Measurements from ENCODE around the gene FYCO1. TPM values are rescaled to one million over a fixed set of nuclear protein-coding genes. Genes with fewer than 3 reads are reported as not detected.

Gene FYCO1
- total RNA-seq, 1 donor from 2014 or later = 14.9 TPM

DNA sequence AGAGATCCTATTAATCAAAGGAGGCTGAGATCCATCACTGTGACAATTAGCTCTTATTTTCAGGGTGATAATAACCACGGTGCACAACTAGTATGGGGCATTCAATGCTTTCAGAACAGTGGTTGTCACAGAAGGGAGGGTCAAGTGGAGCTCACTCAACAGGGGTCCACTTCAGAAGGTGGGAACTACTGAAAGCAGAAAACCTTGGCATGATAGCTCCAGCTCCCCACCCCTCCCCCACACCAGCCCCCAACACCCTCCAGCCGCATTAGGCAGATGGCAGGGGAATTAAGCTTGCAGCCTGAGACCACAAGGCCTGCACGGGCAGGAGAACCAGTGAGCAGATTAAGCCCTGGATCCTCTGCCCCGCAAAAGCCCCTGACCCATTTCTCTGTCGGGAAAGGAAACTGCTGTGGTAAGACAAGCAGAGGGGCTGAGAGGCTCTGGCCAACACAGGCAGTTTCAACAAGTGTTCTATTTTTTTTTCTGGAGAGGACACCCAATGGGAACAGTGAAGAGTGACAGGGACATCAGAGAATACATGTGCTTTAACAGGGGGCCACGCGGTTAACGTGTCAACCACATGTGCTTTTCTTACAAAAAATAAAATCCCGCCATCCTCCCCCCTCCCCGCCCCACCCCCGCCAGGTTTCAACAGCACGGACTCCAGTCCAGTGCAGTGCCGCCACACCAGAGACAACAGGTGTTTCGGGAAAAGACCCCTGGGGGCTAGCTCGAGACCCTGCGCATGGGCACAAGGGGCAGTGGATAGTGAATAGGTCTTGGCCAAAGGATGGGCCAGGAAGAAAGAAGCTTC, 997 bp downstream of the FYCO1 start:
- ATAC-seq (ENCODE audit: low read depth) (peak; percentile 2), DNase-seq (no peak)
- H3K4me3 Mint-ChIP-seq = peak overlapping the region; percentile 89
- CTCF ChIA-PET = interaction anchor here (1.6 kb wide), 1 partner anchor 83 kb away, joined by 5 read pairs; no protein-coding TSS in a partner anchor
- no peaks in the 10 kb centered on the region for H3K9me3 Mint-ChIP-seq
- H3K36me3 Mint-ChIP-seq (ENCODE audit: low read depth) = peaks cover 9% of the 10 kb centered on the region
- POLR2A ChIA-PET = interaction anchor here (0.6 to 1.5 kb wide), 5 partner anchors 13 to 607 kb away, joined by 3 to 9 read pairs (median 5); partner anchors contain the start of gene SACM1L
- peaks cover 41% of the 10 kb centered on the region for H3K4me1 Mint-ChIP-seq
- TF ChIP-seq, protein P1, sequence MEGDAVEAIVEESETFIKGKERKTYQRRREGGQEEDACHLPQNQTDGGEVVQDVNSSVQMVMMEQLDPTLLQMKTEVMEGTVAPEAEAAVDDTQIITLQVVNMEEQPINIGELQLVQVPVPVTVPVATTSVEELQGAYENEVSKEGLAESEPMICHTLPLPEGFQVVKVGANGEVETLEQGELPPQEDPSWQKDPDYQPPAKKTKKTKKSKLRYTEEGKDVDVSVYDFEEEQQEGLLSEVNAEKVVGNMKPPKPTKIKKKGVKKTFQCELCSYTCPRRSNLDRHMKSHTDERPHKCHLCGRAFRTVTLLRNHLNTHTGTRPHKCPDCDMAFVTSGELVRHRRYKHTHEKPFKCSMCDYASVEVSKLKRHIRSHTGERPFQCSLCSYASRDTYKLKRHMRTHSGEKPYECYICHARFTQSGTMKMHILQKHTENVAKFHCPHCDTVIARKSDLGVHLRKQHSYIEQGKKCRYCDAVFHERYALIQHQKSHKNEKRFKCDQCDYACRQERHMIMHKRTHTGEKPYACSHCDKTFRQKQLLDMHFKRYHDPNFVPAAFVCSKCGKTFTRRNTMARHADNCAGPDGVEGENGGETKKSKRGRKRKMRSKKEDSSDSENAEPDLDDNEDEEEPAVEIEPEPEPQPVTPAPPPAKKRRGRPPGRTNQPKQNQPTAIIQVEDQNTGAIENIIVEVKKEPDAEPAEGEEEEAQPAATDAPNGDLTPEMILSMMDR (IDR thresholded peaks at IDR 0.05) = no peak
- H3K27ac Mint-ChIP-seq = peak overlapping the region; percentile 89
- no peaks in the 10 kb centered on the region for H3K27me3 Mint-ChIP-seq
- intact Hi-C loops (cut with micrococcal nuclease) = loop anchor here (1.0 to 10.0 kb wide), 5 partner anchors 13 to 540 kb away; partner anchors contain the start of genes LIMD1 and LZTFL1

DNA sequence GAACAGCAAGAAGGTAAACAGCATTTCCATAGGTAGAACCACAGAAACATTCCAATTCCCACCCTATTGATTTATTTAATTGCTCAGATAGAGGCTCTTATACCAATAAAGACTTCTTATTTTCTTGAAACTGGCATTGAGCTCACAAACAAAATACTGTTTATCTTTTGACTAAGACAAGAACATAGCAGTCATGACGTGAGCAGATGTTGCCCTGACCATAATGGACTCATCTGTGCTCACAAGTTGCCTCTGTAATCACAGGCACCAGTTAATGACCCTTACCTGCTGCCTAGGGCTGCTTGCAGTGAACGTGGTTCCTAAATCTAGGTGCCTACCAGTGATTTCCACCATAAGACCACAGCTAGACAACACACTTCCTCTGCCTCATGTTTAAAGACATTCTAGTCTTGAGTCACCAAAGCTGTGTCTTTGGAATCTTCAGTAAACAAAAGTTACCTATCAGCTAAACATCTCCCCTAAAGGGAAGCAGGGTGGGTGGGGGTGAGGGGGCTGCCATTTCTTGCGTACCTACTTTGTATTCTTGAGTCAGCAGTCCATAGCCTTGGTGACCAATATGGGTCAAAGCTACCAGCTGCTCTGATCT, 2.1 kb downstream of the FYCO1 start:
- H3K27ac Mint-ChIP-seq = no peak overlapping the region
- CTCF ChIA-PET = no interaction called here
- POLR2A ChIA-PET = interaction anchor here (0.5 kb wide), 1 partner anchor 1265 kb away, joined by 3 read pairs; no protein-coding TSS in a partner anchor
- H3K4me1 Mint-ChIP-seq = peaks cover 41% of the 10 kb centered on the region
- ATAC-seq (ENCODE audit: low read depth) (no peak), DNase-seq (no peak)
- H3K4me3 Mint-ChIP-seq = peak overlapping the region; percentile 53
- peaks cover 11% of the 10 kb centered on the region for H3K36me3 Mint-ChIP-seq (ENCODE audit: low read depth)
- TF ChIP-seq, protein P1 (IDR thresholded peaks at IDR 0.05) = no peak
- intact Hi-C loops (cut with micrococcal nuclease) = loop anchor here (10.0 kb wide), 2 partner anchors 399 to 541 kb away; partner anchors contain the start of gene LIMD1
- H3K9me3 Mint-ChIP-seq = no peaks in the 10 kb centered on the region
- H3K27me3 Mint-ChIP-seq = no peaks in the 10 kb centered on the region

DNA sequence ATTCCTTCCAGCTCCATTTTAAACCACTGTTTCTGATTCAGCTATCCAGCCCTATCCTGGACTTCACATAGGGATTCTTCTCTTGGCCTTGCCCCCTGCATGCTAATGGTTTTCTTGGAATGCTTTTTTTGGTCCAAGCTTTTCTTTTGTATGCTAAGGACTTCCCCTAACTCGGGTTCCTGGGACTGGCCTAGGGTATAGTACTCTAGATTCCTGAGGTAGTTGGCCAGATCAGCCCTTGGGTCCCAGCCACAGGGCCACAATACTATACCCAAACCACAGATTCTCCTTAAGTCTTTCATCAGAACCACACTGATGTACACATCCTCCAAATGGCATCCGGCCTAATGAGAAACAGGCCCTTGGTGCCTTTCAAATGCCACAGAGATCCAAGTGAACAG, 2.8 kb downstream of the FYCO1 start:
- Mint-ChIP-seq H3K4me3 (peak overlapping the region; percentile 53), H3K9me3 (no peaks in the 10 kb centered on the region), H3K27ac (no peak overlapping the region), H3K36me3 (ENCODE audit: low read depth) (peaks cover 11% of the 10 kb centered on the region), H3K4me1 (peaks cover 43% of the 10 kb centered on the region), H3K27me3 (no peaks in the 10 kb centered on the region)
- CTCF ChIA-PET = no interaction called here
- POLR2A ChIA-PET = interaction anchor here (0.7 kb wide), 1 partner anchor 12 kb away, joined by 3 read pairs; no protein-coding TSS in a partner anchor
- TF ChIP-seq, protein P1 (IDR thresholded peaks at IDR 0.05) = no peak
- ATAC-seq (ENCODE audit: low read depth) = no peak
- no peak for DNase-seq
- intact Hi-C loops (cut with micrococcal nuclease) = loop anchor here (10.0 kb wide), 2 partner anchors 398 to 542 kb away; partner anchors contain the start of gene LIMD1

DNA sequence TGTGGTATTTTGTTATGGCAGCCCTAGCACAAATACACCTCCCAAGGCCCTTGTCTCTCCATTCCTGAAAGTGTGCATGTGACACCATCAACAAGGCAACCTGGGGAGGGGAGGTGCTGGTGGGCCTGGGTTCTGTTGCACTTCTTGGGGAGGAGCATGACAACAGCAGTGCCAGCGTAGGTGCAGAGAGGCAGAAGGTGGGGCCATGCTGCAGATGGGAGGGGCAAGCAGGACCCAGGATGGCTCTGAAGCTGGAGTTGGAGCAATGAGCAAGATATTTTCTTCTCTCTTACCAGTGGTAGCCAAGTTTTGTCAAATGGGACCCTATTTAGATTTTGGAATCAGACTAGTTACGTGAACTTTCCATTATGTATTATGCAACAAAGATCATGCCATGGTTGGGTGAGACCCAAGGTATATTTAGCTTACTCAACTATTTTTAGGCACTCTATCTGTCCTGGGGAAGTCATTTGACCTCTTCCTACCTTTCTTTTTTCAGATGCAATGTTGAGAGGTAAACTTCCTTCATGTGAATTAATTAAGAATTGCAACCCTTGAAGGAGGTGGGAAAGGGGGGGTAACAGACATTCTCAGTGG, 3.4 kb downstream of the FYCO1 start:
- POLR2A ChIA-PET = interaction anchor here (0.7 kb wide), 1 partner anchor 11 kb away, joined by 3 read pairs; no protein-coding TSS in a partner anchor
- Mint-ChIP-seq H3K4me1 (peaks cover 43% of the 10 kb centered on the region), H3K27me3 (no peaks in the 10 kb centered on the region), H3K9me3 (no peaks in the 10 kb centered on the region), H3K27ac (peak overlapping the region; percentile 1), H3K4me3 (peak overlapping the region; percentile 29), H3K36me3 (ENCODE audit: low read depth) (peaks cover 13% of the 10 kb centered on the region)
- DNase-seq = no peak
- CTCF ChIA-PET = no interaction called here
- TF ChIP-seq, protein P1 (IDR thresholded peaks at IDR 0.05) = no peak
- intact Hi-C loops (cut with micrococcal nuclease) = loop anchor here (10.0 kb wide), 2 partner anchors 397 to 543 kb away; partner anchors contain the start of gene LIMD1
- ATAC-seq (ENCODE audit: low read depth) = no peak
